Astrocyte of the cerebellum (primary cell): ENCODE measurements around the gene VPS13C.

ENCODE experiments used
- DNase-seq: peaks from one replicate; pipeline ENCODE4 v3.0.0-alpha.2; 2011; ENCODE audit warnings: low read depth
- H3K4me3 ChIP-seq: 2 replicates; pipeline ENCODE4 v1.5.1; 2011; ENCODE audit warnings: mild to moderate bottlenecking, low read depth, low read length, moderate library complexity
- in situ Hi-C: cut with HindIII; loops from 2 replicates; pipeline ENCODE4 v1.10.0; 2017; ENCODE audit warnings: low sequenced_read_pairs
- TF ChIP-seq, protein P1 (sequence below): IDR thresholded peaks from 2 replicates; pipeline ENCODE4 v1.5.1; 2012; ENCODE audit warnings: low read length, low read depth, moderate library complexity, mild to moderate bottlenecking; ENCODE audit errors: missing control alignments

Gene VPS13C

GRCh38 chr15:61889706-61890105 lies 170.5 kb downstream of the VPS13C start:
- DNase-seq: no peak

GRCh38 chr15:61888074-61888780 lies 172.0 kb downstream of the VPS13C start:
- in situ Hi-C loops: no loop called here
- no peak overlapping the region for H3K4me3 ChIP-seq
- TF ChIP-seq, protein P1, sequence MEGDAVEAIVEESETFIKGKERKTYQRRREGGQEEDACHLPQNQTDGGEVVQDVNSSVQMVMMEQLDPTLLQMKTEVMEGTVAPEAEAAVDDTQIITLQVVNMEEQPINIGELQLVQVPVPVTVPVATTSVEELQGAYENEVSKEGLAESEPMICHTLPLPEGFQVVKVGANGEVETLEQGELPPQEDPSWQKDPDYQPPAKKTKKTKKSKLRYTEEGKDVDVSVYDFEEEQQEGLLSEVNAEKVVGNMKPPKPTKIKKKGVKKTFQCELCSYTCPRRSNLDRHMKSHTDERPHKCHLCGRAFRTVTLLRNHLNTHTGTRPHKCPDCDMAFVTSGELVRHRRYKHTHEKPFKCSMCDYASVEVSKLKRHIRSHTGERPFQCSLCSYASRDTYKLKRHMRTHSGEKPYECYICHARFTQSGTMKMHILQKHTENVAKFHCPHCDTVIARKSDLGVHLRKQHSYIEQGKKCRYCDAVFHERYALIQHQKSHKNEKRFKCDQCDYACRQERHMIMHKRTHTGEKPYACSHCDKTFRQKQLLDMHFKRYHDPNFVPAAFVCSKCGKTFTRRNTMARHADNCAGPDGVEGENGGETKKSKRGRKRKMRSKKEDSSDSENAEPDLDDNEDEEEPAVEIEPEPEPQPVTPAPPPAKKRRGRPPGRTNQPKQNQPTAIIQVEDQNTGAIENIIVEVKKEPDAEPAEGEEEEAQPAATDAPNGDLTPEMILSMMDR: no peak
- DNase-seq: no peak

More at GRCh38 chr15:61889706-61890105, 170.5 kb downstream of the VPS13C start:
- TF ChIP-seq, protein P1: no peak
- in situ Hi-C loops: no loop called here
- no peak overlapping the region for H3K4me3 ChIP-seq

- H3K4me3 ChIP-seq: no peak overlapping the region
- in situ Hi-C loops: no loop called here
- peak; percentile 11 for DNase-seq
- TF ChIP-seq, protein P1: no peak
Measured at GRCh38 chr15:61880084-61880483, 180.2 kb downstream of the VPS13C start.

GRCh38 chr15:61879219-61879618 lies 181.0 kb downstream of the VPS13C start:
- H3K4me3 ChIP-seq: no peak overlapping the region
- TF ChIP-seq, protein P1: no peak
- in situ Hi-C loops: no loop called here
- peak; percentile 19 for DNase-seq

DNA sequence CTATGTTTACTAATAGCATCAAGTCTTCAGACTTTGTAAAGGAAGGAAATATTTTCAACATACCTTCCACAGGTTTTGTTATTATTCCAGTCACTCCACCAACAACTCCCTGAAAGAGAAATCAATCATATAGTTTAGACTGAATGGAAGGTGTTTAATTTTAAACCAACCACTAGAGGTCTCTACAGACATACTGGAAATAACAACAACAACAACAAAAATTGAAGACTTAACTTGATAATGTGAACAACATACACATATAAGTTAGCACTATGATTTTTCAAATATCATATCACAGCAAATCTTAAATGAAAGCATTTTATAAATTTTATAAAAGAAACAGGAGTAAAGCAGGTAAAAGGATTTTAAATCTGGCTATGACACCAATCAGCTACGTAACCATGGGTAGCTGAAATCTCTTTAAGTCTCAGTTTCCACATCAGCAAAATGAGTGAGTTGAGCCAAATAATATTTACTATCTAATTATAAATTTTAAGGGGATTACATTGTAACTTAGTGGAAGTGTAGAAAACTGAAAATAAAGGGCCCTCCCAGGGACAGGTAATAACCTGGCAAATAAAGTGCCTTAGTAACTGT lies 188.2 kb downstream of the VPS13C start:
- H3K4me3 ChIP-seq: no peak overlapping the region
- TF ChIP-seq, protein P1: peak; percentile 29
- in situ Hi-C loops: no loop called here
- DNase-seq: no peak

DNA sequence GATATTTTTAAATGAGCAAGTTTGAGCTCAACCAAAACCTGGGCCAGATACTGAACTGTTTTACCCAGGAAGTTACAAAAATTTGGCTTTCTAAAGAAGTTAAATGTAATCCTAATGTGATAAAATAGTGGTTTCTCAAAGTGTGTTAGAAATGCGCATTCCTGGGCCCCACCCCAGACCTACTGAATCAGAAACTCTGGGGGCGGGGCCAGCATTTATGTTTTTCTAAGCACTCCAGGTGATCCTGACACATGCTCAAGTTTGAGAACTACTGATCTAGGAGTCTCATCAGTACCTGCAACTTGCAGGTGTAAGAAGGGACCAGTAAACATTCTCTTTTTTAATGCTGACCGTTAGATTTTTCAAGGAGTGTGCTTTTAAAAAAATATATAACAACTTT lies 190.6 kb downstream of the VPS13C start:
- no peak for DNase-seq
- in situ Hi-C loops: no loop called here
- no peak overlapping the region for H3K4me3 ChIP-seq
- TF ChIP-seq, protein P1: no peak
